Caco-2 (cell line): ENCODE data around the gene SF3B3. TPM values are rescaled to one million over a fixed set of nuclear protein-coding genes. Genes with fewer than 3 reads are reported as not detected.

Experiments
- BruUV-seq: library from RNA; stranded (reverse); fragments of 400-500 nt; replicated peaks from 2 replicates; lab custom pipeline; 2021; lab: Mats Ljungman, UMichigan
- CTCF ChIA-PET: fragments of 300-600 bp; sonication (Branson Sonifier 250); formaldehyde crosslinking; loops from one replicate; lab custom pipeline; 2022; ENCODE audit warnings: antibody characterized with exemption; lab: Charles Lee
- POLR2A ChIA-PET: fragments of 300-600 bp; sonication (Branson Sonifier 250); formaldehyde crosslinking; loops from one replicate; lab custom pipeline; 2022; ENCODE audit warnings: antibody characterized with exemption; lab: Charles Lee
- DNase-seq, 2 experiments: peaks; one replicate each; pipeline versions ENCODE4 v3.0.0 to v3.0.0-alpha.2; 2020 to 2022
- H3K27me3 ChIP-seq: replicated peaks from 2 replicates; pipeline ENCODE4 v1.6.0; 2011; ENCODE audit warnings: low read length; ENCODE audit not compliant: control insufficient read depth, insufficient read depth
- H3K36me3 ChIP-seq: 2 replicates; pipeline ENCODE4 v1.5.1; 2011; ENCODE audit warnings: low read length; ENCODE audit not compliant: control insufficient read depth, insufficient read depth
- H3K4me1 ChIP-seq: fragments of 250-450 bp; sonication (Bioruptor Pico); 2 replicates; pipeline ENCODE4 v1.5.1; 2020; ENCODE audit warnings: mild to moderate bottlenecking
- H3K4me3 ChIP-seq: 2 replicates; pipeline ENCODE4 v1.5.1; 2011; ENCODE audit warnings: low read depth, mild to moderate bottlenecking, control low read depth, low read length
- H3K9me3 ChIP-seq: fragments of 250-450 bp; sonication (Bioruptor Pico); 2 replicates; pipeline ENCODE4 v1.5.1; 2020; ENCODE audit warnings: mild to moderate bottlenecking, moderate library complexity
- H3K27ac Mint-ChIP-seq: one replicate; pipeline ENCODE4 v1.8.0; 2022; ENCODE audit warnings: mixed read lengths; ENCODE audit not compliant: unreplicated experiment
- H3K27me3 Mint-ChIP-seq: one replicate; pipeline ENCODE4 v1.8.0; 2022; ENCODE audit warnings: mixed read lengths; ENCODE audit not compliant: insufficient read depth, unreplicated experiment
- H3K36me3 Mint-ChIP-seq: one replicate; pipeline ENCODE4 v1.8.0; 2022; ENCODE audit warnings: mild to moderate bottlenecking, mixed read lengths; ENCODE audit not compliant: insufficient read depth, unreplicated experiment
- H3K4me1 Mint-ChIP-seq: one replicate; pipeline ENCODE4 v1.8.0; 2022; ENCODE audit warnings: low read depth, mixed read lengths; ENCODE audit not compliant: unreplicated experiment
- H3K4me3 Mint-ChIP-seq: one replicate; pipeline ENCODE4 v1.8.0; 2022; ENCODE audit warnings: mild to moderate bottlenecking, moderate library complexity, mixed read lengths; ENCODE audit not compliant: unreplicated experiment
- H3K9me3 Mint-ChIP-seq: one replicate; pipeline ENCODE4 v1.8.0; 2022; ENCODE audit warnings: mixed read lengths; ENCODE audit not compliant: unreplicated experiment
- CTCF ChIP-seq, 2 experiments: fragments of 200-600 bp in 1 of 2; IDR thresholded peaks; 1 replicate in 1 of 2; 2 replicates in 1 of 2; pipeline versions ENCODE4 v1.5.1 to v1.8.0; 2011 to 2022; ENCODE audit warnings: antibody characterized with exemption in 1 of 2, control low read depth in 1 of 2, inconsistent platforms in 1 of 2, low read depth in 1 of 2, low read length in 1 of 2, mild to moderate bottlenecking in 1 of 2, moderate library complexity in 1 of 2; ENCODE audit not compliant: insufficient read depth in 1 of 2, severe bottlenecking in 1 of 2, unreplicated experiment in 1 of 2
- intact Hi-C: fragments of 100-400 bp; cut with micrococcal nuclease; formaldehyde crosslinking; loops from one replicate; pipeline ENCODE4 v1.10.0; 2022; ENCODE audit not compliant: unreplicated experiment
- total RNA-seq: library from RNA; stranded (reverse); gene quantifications from 2 replicates; pipeline ENCODE4 v1.2.3, GENCODE V29; 2022

Gene SF3B3
- total RNA-seq, 1 experiment from 2014 or later: 387 TPM

- Mint-ChIP-seq H3K27ac (no peak overlapping the region), H3K27me3 (peaks cover 6% of the 10 kb centered on the region), H3K36me3 (no peaks in the 10 kb centered on the region), H3K4me3 (no peak overlapping the region), H3K4me1 (no peaks in the 10 kb centered on the region), H3K9me3 (no peaks in the 10 kb centered on the region)
- intact Hi-C loops: no loop called here
- Histone ChIP-seq H3K4me1 (no peaks in the 10 kb centered on the region), H3K36me3 (no peaks in the 10 kb centered on the region), H3K9me3 (no peaks in the 10 kb centered on the region), H3K27me3 (no peaks in the 10 kb centered on the region; the same call in 1 of the 2 replicates), H3K4me3 (no peak overlapping the region)
- POLR2A ChIA-PET: no interaction called here
- BruUV-seq: no TSS peak
- CTCF ChIA-PET: interaction anchor here (1.3 kb wide), 1 partner anchor 52 kb away, joined by 3 read pairs; no protein-coding TSS in a partner anchor
- no peak for DNase-seq
- no peak for TF ChIP-seq CTCF (IDR thresholded peaks at IDR 0.05; ENCODE audit: insufficient read depth in 1 of 2, low read depth in 1 of 2, low read length in 1 of 2, severe bottlenecking in 1 of 2, unreplicated experiment in 1 of 2)
Observed at GRCh38 chr16:70601576-70602575, 78.3 kb downstream of the SF3B3 start.

- H3K9me3 Mint-ChIP-seq: no peaks in the 10 kb centered on the region
- no peaks in the 10 kb centered on the region for H3K4me1 ChIP-seq
- ChIA-PET POLR2A (no interaction called here), CTCF (interaction anchor here (1.3 kb wide), 1 partner anchor 51 kb away, joined by 3 read pairs; no protein-coding TSS in a partner anchor)
- H3K27ac Mint-ChIP-seq: no peak overlapping the region
- TF ChIP-seq CTCF (IDR thresholded peaks at IDR 0.05; ENCODE audit: insufficient read depth in 1 of 2, low read depth in 1 of 2, low read length in 1 of 2, severe bottlenecking in 1 of 2, unreplicated experiment in 1 of 2): no peak
- DNase-seq: no peak
- no peaks in the 10 kb centered on the region for H3K36me3 ChIP-seq
- no peak overlapping the region for H3K4me3 Mint-ChIP-seq
- H3K27me3 Mint-ChIP-seq: peaks cover 6% of the 10 kb centered on the region
- intact Hi-C loops: no loop called here
- H3K36me3 Mint-ChIP-seq: no peaks in the 10 kb centered on the region
- no peaks in the 10 kb centered on the region; the same call in 1 of the 2 replicates for H3K27me3 ChIP-seq
- H3K9me3 ChIP-seq: no peaks in the 10 kb centered on the region
- H3K4me3 ChIP-seq: no peak overlapping the region
- no peaks in the 10 kb centered on the region for H3K4me1 Mint-ChIP-seq
- BruUV-seq: no TSS peak
Observed at GRCh38 chr16:70602831-70603230, 79.2 kb downstream of the SF3B3 start.

GRCh38 chr16:70604407-70605282, 81.0 kb downstream of the SF3B3 start:
- ChIA-PET CTCF (no interaction called here), POLR2A (no interaction called here)
- TF ChIP-seq CTCF (IDR thresholded peaks at IDR 0.05; ENCODE audit: insufficient read depth in 1 of 2, low read depth in 1 of 2, low read length in 1 of 2, severe bottlenecking in 1 of 2, unreplicated experiment in 1 of 2): no peak
- Histone ChIP-seq H3K4me3 (no peak overlapping the region), H3K27me3 (no peaks in the 10 kb centered on the region; the same call in 1 of the 2 replicates), H3K4me1 (no peaks in the 10 kb centered on the region), H3K36me3 (no peaks in the 10 kb centered on the region), H3K9me3 (no peaks in the 10 kb centered on the region)
- no peaks in the 10 kb centered on the region for H3K4me1 Mint-ChIP-seq
- H3K27me3 Mint-ChIP-seq: peaks cover 6% of the 10 kb centered on the region
- no peak overlapping the region for H3K27ac Mint-ChIP-seq
- no peaks in the 10 kb centered on the region for H3K36me3 Mint-ChIP-seq
- BruUV-seq: no TSS peak
- no peak overlapping the region for H3K4me3 Mint-ChIP-seq
- intact Hi-C loops: no loop called here
- no peak for DNase-seq
- no peaks in the 10 kb centered on the region for H3K9me3 Mint-ChIP-seq
